Duodenal mucosa (tissue), 2 donors: ENCODE results near the gene TMC2.
"Not testable (repeated sequence)": the region's sequence is repeated elsewhere in the genome, so short reads cannot be mapped to it uniquely, and the experiment has no call there.

Experiments
- H3K27ac ChIP-seq: one replicate; pipeline ENCODE4 v1.7.0; 2013; ENCODE audit warnings: low read depth, low read length
- H3K27me3 ChIP-seq, 2 donors: one replicate each; pipeline ENCODE4 v1.7.0; 2013; ENCODE audit warnings: low read length in 2 of 2, control low read depth in 1 of 2; ENCODE audit not compliant: insufficient read depth in 2 of 2, control insufficient read depth in 1 of 2
- H3K36me3 ChIP-seq, 2 donors: one replicate each; pipeline ENCODE4 v1.7.0; 2013; ENCODE audit warnings: low read length in 2 of 2, control low read depth in 1 of 2; ENCODE audit not compliant: insufficient read depth in 2 of 2, control insufficient read depth in 1 of 2
- H3K4me1 ChIP-seq, 2 donors: one replicate each; pipeline ENCODE4 v1.7.0; 2013; ENCODE audit warnings: low read length in 2 of 2, control low read depth in 1 of 2; ENCODE audit not compliant: insufficient read depth in 2 of 2, control insufficient read depth in 1 of 2
- H3K4me3 ChIP-seq, 2 donors: one replicate each; pipeline ENCODE4 v1.7.0; 2013; ENCODE audit warnings: low read length in 2 of 2, low read depth in 1 of 2
- H3K9ac ChIP-seq, 2 donors: one replicate each; pipeline ENCODE4 v1.7.0; 2013; ENCODE audit warnings: low read length in 2 of 2, low read depth in 1 of 2
- H3K9me3 ChIP-seq, 2 donors: one replicate each; pipeline ENCODE4 v1.7.0; 2013; ENCODE audit warnings: low read length in 2 of 2, control low read depth in 1 of 2; ENCODE audit not compliant: control insufficient read depth in 1 of 2

Gene TMC2

GRCh38 chr20:2524709-2525506, 11.5 kb upstream of the TMC2 start:
- Histone ChIP-seq H3K4me3 (peak overlapping the region; percentile 84 to 93), H3K9ac (peak overlapping the region; percentile 51 to 93), H3K9me3 (no peaks in the 10 kb centered on the region), H3K27me3 (no peaks in the 10 kb centered on the region), H3K4me1 (peaks cover 4 to 11% of the 10 kb centered on the region in 2 donors), H3K36me3 (no peaks in the 10 kb centered on the region), H3K27ac (peak overlapping the region; percentile 77)

DNA sequence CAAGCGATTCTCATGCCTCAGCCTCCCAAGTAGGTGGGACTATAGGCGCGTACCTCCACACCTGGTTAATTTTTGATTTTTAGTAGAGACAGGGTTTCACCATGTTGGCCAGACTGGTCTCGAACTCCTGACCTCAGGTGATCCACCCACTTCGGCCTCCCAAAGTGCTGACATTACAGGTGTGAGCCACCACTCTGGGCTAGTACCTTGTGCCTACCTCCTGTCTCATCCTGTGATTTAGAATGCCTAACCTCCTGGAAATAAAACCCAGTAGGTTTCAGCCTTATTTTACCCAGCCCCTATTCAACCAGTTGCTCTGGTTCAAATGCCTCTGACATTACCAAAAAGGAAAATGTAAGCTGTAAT, 10.2 kb upstream of the TMC2 start:
- not testable (repeated sequence) for H3K36me3 ChIP-seq, H3K27ac ChIP-seq, H3K27me3 ChIP-seq

DNA sequence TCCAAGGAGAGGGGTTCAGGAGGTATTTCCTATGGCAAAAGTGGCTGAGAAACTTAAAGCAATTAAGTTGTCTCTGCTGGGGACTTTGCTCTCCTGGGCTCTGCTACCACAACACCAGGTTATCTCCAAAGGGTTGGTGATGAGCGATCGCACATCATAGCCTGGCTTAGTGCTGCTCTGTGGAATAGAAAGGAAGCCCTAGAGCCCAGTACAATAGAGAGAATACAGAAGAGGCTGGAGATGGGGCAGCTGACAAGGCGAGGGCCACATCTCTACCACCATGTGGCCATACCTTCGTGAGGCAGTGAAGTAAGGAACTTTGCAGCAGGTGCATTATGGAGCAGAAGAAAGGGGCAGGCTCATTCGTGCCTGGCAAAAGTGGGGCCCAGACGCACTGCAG, 8.6 kb upstream of the TMC2 start:
- Histone ChIP-seq H3K4me3 (no peak overlapping the region), H3K9ac (no peak overlapping the region), H3K27ac (no peak overlapping the region), H3K27me3 (no peaks in the 10 kb centered on the region), H3K36me3 (no peaks in the 10 kb centered on the region), H3K4me1 (peaks cover 0 to 4% of the 10 kb centered on the region in 2 donors), H3K9me3 (no peaks in the 10 kb centered on the region)

More for the DNA sequence above, 10.2 kb upstream of the TMC2 start:
- not testable (repeated sequence) for H3K9ac ChIP-seq, H3K4me3 ChIP-seq, H3K9me3 ChIP-seq
- peaks cover 4 to 10% of the 10 kb centered on the region in 2 donors for H3K4me1 ChIP-seq

- H3K27me3 ChIP-seq, result no peaks in the 10 kb centered on the region
- H3K36me3 ChIP-seq, result no peaks in the 10 kb centered on the region
- H3K9ac ChIP-seq, result no peak overlapping the region
- H3K27ac ChIP-seq, result no peak overlapping the region
- H3K4me3 ChIP-seq, result no peak overlapping the region
- peaks cover 0 to 4% of the 10 kb centered on the region in 2 donors for H3K4me1 ChIP-seq
- H3K9me3 ChIP-seq, result no peaks in the 10 kb centered on the region
These were observed 7.6 kb upstream of the TMC2 start for GRCh38 chr20:2528671-2529271.

DNA sequence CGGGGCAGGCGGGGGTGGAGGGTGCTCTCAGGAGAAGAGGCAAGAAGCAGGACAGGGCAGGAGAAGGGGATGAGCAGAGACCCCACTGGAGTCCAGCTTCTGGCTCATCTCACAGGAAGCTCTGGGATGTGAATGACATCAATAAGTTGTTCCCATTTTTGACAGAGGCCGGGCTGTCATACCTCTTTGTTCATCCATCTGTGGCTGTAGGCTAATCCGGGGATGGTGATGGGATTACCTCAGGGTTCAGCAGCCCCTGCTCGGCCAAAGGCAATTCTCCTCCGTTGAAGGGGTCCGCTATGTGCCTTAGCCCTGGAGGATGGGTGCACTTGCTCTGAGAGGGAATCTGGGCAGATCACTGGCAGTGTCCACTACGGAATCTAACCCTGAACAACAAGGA, 3.3 kb upstream of the TMC2 start:
- no peaks in the 10 kb centered on the region for H3K36me3 ChIP-seq
- H3K27me3 ChIP-seq, result no peaks in the 10 kb centered on the region
- H3K4me3 ChIP-seq, result no peak overlapping the region
- no peak overlapping the region for H3K27ac ChIP-seq
- no peaks in the 10 kb centered on the region for H3K9me3 ChIP-seq
- H3K4me1 ChIP-seq, result no peaks in the 10 kb centered on the region
- no peak overlapping the region for H3K9ac ChIP-seq

DNA sequence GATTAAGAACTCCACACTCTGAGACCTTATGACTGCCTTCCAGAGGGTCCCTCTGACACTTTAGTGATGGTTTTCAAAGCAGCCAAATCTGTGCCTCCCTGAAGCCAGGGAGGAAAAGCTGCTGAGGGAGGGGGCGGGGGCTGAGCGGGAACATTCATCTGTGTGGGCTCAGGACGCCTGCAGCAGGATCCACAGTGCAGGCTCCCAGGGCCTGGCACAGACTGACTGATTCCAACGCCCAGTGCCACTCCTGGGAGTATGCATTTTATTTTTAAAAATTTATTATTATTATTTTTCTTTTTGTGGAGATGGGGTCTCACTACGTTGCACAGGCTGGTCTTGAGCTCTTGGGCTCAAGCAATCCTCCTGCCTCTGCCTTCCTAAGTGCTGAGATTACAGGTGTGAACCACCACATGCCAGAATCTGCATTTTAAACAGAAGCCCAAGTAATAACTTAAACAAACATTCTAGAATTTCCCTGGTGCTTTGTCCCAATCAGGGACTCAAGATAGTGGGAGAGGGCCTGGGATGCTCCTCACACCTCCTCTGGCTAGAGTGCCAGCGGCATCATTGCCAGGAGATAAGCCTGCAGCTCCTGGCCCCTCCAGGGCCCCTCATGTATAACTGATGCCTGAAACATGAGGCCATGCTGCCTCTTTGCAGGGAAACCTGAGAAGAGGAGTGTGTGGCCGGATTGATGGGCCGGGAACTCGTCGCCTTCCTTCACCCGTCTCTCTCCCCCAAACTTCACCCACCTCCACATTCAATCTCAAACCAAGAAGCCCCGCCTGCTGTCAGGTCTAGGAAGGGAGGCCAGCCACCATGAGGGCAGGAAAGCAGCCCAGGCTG, 438 bp upstream of the TMC2 start:
- H3K27me3 ChIP-seq, result no peaks in the 10 kb centered on the region
- no peak overlapping the region for H3K4me3 ChIP-seq
- no peak overlapping the region for H3K9ac ChIP-seq
- no peaks in the 10 kb centered on the region for H3K4me1 ChIP-seq
- no peak overlapping the region for H3K27ac ChIP-seq
- no peaks in the 10 kb centered on the region for H3K9me3 ChIP-seq
- no peaks in the 10 kb centered on the region for H3K36me3 ChIP-seq

GRCh38 chr20:2537101-2537500, 728 bp downstream of the TMC2 start:
- Histone ChIP-seq H3K4me1 (no peaks in the 10 kb centered on the region), H3K27me3 (no peaks in the 10 kb centered on the region), H3K36me3 (no peaks in the 10 kb centered on the region), H3K9ac (no peak overlapping the region), H3K27ac (no peak overlapping the region), H3K4me3 (no peak overlapping the region), H3K9me3 (no peaks in the 10 kb centered on the region)

DNA sequence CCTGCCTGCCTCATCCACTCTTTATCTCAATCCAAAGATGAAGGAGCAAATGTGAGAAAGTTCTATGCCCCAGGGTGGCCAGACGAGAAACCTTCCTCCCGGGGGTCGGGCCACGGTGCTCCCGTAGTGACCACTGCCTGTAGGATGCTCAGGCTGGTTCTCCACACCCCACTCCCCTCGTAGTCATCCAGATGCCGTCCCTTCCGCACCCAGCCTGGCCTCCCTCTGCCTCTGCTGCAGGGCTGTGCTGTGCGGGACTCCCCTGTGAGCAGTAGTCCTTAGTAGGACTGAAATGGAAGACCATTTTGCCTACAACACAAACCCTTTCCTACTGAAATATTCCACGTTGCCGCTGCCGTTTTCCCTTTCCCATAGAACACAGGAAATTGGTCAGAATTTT, 2.0 kb downstream of the TMC2 start:
- Histone ChIP-seq H3K27me3 (no peaks in the 10 kb centered on the region), H3K4me1 (no peaks in the 10 kb centered on the region), H3K36me3 (no peaks in the 10 kb centered on the region), H3K27ac (no peak overlapping the region), H3K4me3 (no peak overlapping the region), H3K9me3 (no peaks in the 10 kb centered on the region), H3K9ac (no peak overlapping the region)

DNA sequence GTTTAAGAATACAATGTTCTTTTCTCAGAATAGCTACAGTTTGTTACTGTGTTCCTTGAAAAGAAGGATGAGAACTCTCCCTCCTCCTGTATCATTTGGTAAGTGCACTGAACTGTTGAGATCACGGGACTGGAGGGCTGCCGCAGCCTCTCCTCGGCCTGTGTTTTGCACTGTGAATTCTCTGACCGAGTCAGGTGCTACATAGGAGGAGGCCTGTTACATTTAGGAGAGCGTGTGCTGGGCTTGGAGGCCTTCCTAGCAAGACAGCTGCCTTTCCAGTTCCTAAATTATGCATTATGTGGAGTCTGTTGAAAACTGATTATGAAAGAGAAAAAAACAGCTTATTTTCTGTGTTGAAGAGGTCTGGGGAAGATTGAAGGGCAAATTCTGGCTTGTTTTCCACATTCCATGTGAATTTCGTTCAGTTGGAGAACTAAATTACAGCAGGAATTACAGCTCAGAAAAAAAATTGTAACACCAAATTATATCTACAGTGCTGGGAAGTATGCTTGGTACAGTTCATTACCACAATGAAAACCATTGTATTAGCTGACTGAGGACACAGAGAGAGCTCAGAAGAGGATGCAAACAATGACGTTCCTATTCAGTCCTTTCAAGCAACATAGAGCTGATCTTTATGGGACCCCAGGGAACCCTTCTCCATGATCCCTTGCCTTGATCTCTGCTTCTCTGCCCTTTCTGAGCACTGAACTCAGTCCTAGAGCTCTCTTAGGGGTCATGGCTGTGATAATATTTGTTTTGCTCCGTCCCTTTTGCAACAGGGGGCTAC, 2.8 kb downstream of the TMC2 start:
- Histone ChIP-seq H3K9me3 (no peaks in the 10 kb centered on the region), H3K27me3 (no peaks in the 10 kb centered on the region), H3K9ac (no peak overlapping the region), H3K4me1 (no peaks in the 10 kb centered on the region), H3K4me3 (no peak overlapping the region), H3K36me3 (no peaks in the 10 kb centered on the region), H3K27ac (no peak overlapping the region)
